GM19463 (cell line): ENCODE data around the gene ACADVL.

Source experiments
- ATAC-seq: cut with Tn5 transposase; IDR thresholded peaks from one replicate; pipeline ENCODE4 v1.9.1; 2021; ENCODE audit warnings: mild to moderate bottlenecking, moderate library complexity; ENCODE audit not compliant: unreplicated experiment

Gene ACADVL

DNA sequence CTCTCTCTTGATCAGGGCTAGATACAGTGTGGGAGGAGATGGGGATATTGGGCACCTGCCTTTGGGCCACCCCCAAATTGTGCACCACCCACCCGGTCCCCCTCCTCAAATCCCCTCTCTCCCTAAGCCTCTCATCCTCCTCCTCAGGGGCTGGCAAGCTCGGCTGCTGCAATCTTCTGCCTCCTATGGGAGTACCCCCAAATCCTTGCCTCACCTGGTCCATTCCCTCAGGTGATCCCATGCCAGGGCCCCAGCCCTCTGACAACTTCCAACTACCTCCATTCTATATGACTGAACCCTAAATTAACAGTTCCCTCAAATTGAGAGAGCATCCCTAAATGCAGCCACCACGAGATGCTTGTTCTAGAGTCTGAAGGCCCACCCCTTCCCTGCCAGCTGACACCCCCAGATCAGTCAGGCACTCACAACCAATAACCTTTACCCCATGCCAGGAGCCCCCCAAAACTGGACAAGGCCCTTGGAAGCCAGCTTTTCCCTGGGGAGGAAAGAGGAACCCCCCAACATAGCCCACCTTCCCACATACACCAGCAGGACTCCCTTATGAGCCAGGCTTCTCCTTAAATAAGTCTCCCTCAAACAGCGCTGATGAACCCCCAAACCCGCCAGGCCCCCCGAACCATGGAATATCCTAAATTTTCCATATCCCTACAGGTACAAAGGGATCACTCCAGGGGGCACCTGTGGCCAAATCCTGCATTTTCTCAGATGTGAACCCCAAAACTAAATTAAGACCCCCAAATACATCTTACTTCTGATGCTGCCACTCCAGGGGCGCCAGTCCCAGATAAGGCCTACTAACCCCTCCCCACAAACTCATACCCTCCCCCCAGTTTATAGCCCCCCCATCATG is 3.3 kb upstream of the ACADVL start:
- no peak for ATAC-seq

DNA sequence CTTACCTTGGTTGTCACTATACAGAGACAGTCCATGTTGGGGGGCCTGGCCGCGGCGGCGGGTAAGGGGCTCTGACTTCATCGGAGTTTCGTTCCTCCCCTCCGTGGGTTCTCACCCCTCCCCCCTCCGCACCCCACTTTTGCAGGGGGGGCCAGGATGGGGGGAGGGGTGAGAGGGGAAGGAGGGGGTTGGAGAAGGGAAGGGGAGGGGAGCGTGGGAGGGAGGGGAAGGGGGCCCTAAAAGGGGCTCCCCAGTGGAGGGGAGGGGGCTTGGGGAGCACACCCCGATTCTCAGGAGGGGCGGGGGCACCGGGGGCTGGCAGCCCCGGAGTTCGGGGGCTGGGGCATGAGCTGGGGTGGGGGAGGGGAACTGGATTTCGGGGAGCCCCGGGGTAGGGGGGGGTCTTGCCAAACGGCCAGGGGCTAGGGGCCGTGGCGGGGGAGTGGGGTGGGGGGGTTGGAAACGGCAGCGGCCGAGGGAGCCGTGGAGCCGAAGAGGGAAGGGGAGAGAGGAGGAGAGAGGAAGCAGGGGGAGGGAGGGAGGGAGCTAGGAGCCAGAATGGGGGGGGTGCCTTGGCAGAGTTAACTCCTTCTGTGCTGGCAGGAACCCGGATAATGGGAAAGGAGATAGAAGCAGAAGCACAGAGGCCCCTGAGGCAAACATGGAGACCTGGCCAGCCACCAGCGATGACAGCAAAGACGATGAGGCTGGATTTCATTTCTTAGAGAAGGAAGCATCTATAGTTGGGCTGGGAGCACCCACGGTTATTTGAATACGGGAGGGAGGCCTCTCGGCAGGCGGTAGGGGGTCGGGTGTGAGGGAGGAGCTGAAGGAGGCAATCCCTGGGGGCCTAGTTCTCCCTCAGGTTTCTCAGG is 2.4 kb upstream of the ACADVL start:
- ATAC-seq = no peak

DNA sequence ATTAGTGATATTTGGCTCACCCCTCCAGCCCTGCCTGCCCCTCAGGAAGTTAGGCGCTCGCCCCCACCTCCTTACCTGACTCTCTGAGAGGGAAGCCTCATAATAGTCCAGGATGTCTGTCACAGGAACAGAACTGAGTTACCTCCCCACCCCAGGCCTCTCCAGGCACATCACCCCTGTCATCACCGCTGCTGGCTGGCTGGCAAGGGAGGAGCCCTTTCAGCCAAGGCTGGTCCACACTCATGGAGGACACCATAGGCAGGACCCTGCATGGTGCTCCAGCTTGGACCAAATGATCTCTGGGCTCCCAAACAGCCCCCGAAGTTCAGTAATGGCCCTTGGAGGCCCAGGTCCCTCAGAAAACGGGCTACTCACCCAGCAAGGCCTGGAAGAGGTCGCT is 1.6 kb upstream of the ACADVL start:
- ATAC-seq = no peak

DNA sequence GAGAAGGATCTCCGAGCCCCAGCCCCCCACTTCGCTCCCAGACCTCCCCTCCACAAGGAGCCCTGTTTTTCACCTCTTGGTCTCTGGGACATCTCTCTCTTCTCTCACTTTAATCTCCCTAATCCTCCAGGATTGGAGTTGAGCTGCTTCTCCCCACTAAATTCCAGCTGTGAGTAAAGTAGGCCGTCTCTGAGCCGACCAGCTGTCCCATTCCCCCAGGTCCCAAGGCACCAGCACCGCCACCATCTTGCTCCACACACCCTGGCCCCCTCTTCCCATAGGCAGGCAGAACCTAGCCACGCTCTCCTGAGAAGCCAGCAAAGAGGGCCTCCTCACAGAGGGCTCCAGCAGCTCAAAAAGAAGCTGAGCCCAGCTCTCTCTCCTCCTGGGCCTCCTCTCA is 980 bp upstream of the ACADVL start:
- no peak for ATAC-seq

DNA sequence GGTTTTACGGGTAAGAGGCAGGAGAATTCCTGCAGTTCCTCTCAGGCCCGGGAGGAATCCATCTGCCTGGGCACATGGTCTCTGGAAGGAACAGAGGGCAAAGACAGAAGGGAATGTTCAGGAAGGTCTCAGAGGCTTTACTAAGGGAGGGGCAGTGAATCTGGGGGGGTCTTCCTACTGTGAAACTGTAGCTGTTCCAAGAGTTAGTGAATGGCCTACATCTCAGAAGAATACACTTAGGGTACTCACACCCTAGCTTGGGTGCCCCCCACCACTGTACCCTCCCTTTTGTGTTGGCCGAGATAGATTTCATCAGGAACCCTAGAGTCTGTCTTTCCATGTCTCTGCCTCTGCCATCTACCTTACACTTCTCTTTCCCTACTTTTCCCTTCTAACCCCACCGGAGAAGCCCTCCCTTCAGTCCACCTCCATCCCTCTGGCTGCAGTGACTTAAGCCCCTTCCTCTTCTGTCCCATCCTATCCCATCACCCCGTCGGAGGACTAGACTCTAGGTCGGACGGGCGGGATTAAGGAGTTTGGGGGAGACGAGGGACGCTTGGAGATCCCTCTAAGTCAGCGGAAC is 418 bp upstream of the ACADVL start:
- no peak for ATAC-seq

DNA sequence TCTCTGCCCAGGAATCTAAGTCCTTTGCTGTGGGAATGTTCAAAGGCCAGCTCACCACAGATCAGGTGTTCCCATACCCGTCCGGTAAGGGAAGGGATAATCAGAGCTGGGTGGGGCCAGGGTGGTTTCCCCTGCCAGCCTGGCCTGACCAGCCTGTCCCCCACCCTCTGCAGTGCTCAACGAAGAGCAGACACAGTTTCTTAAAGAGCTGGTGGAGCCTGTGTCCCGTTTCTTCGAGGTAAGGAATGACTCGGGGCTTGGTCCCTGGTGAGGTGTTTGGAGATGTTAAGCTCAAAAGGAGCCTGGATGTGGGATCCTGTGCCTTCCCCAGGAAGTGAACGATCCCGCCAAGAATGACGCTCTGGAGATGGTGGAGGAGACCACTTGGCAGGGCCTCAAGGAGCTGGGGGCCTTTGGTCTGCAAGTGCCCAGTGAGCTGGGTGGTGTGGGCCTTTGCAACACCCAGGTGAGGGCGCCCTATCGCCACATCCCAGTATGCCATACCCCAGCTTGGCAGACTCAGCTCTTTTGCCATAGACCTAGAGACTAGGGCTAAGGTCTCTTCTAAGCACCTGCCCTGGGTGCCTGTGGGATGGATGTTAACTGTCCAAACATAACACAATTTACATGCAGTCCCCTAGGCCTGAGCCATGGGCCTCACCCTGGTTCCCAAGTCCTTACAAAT is 997 bp downstream of the ACADVL start:
- no peak for ATAC-seq

DNA sequence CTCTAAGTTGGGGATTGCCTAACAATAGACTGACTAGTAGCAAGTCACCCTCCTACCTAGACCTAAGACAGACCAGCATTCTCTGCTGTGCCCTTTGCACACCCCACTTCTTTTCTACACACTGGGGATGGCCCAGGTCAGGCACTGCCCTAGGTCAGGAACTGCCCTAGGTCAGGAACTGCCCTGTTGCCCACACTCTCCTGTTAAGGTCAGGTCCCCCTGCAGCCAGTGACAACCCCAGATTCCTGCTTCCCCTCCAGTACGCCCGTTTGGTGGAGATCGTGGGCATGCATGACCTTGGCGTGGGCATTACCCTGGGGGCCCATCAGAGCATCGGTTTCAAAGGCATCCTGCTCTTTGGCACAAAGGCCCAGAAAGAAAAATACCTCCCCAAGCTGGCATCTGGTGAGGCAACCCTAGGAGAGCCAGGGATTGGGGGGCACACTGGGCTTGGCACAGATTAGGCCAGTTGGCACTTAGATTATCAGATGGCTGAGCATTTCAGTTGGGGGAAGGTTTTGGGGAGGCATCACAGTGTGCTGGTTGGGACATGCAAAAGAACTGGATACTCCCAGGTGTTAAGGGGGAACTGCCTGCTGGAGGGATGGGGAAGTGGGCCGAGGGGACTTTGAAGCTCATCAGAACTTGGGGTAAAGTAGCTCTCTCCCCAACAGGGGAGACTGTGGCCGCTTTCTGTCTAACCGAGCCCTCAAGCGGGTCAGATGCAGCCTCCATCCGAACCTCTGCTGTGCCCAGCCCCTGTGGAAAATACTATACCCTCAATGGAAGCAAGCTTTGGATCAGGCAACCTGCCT is 1.7 kb downstream of the ACADVL start:
- no peak for ATAC-seq

DNA sequence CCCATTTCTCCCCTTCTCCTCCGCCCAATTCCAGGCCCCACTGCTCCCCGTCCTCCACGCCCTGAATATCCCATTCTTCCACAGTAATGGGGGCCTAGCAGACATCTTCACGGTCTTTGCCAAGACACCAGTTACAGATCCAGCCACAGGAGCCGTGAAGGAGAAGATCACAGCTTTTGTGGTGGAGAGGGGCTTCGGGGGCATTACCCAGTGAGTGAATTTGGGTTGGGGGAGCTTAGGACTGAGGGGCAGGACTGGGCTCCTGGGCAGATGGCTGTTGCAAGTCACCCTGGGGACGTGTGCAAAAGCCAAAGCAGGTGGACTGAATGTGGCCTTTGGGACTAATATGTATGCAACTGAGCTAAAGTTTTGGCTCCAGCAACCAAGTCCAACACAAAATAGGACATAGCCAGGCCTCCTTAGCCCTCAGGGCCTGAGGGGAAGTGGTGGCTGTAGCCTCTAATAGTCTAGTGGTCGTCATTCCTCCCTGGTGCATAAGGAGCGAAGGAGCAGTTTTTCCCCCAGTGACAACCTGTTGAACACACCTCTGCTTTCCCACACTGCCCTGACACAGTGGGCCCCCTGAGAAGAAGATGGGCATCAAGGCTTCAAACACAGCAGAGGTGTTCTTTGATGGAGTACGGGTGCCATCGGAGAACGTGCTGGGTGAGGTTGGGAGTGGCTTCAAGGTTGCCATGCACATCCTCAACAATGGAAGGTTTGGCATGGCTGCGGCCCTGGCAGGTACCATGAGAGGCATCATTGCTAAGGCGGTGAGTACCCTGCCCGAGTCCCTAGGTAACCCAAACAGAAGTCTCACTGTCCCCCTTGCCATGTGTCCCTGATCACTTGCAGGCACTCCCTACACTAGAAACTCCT is 2.6 kb downstream of the ACADVL start:
- no peak for ATAC-seq

DNA sequence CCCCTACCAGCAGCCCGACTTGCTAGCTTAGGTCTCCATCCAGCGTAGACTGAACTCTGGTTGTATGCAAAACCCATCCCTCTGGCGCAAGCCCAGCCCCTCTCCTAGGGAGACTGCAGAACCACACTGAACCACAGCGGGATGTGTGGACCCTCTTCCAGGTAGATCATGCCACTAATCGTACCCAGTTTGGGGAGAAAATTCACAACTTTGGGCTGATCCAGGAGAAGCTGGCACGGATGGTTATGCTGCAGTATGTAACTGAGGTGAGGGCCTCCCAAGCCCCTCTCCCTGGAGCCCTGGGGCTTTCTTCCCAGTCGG is 3.2 kb downstream of the ACADVL start:
- ATAC-seq = no peak

DNA sequence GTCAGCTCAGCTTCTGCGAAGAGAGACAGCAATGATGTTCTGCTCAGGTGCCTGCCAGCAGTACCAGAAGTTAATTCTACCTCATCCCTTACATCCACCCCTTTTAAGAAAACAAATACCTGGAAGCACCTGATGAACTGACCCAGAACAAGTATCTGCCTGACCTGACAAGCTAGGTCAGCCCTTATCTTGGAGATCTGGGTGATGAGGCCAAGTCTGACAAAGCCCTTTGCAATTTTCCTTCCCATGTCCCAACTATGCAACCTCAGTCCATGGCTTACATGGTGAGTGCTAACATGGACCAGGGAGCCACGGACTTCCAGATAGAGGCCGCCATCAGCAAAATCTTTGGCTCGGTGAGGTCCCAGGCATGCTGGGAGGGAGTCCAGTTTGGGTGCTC is 3.6 kb downstream of the ACADVL start:
- ATAC-seq = no peak

DNA sequence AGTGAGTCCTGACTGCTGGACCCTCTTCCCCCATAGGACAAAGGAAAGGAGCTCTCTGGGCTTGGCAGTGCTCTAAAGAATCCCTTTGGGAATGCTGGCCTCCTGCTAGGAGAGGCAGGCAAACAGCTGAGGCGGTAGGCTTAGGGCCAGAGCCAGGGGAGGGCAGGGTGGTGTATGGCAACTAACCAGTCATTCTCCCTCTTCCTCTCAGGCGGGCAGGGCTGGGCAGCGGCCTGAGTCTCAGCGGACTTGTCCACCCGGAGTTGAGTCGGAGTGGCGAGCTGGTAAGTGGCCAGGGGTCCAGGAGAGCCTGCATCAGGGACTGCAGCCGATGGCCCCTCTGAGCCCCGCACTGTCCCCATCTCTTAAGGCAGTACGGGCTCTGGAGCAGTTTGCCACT is 4.4 kb downstream of the ACADVL start:
- ATAC-seq = no peak

DNA sequence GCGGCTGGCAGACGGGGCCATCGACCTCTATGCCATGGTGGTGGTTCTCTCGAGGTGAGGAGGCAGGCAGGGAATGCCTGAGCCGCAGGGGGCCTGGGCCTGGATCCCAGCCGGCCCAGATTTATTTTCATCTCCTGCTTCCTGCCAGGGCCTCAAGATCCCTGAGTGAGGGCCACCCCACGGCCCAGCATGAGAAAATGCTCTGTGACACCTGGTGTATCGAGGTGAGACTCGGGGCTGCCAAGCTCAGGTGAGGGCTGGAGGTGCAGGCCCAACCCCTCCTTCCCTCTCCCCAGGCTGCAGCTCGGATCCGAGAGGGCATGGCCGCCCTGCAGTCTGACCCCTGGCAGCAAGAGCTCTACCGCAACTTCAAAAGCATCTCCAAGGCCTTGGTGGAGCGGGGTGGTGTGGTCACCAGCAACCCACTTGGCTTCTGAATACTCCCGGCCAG is 4.9 kb downstream of the ACADVL start:
- no peak for ATAC-seq

DNA sequence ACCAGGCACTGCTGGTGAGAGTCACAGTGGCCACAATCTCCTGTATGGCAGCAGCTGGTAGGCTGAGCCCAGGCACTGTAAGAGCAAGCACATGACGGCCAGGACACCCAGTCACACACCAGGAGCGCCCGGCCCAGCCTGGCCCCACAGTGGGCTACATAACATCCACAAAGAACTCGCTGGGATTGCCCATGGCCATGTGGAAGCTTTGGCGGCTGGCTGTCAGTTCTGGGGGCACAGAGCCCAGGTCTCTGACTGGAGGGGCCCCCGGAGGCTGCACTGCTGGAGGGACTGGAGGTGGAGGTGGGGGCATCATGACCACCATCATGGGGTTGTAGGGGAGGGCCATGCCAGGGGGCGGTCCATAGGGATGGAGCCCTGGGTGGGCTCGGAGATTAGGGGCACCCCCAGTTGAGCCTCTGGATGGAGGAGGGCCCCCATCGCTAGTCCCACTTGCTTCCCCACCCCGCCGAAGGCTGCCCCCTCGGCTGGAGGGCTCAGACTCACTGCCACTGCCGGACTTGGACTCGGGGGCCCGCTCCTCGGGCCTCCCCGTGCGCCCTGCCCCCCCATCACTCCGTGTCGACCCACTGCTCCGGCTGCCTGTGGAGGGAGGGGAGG is 6.1 kb downstream of the ACADVL start:
- ATAC-seq = no peak

DNA sequence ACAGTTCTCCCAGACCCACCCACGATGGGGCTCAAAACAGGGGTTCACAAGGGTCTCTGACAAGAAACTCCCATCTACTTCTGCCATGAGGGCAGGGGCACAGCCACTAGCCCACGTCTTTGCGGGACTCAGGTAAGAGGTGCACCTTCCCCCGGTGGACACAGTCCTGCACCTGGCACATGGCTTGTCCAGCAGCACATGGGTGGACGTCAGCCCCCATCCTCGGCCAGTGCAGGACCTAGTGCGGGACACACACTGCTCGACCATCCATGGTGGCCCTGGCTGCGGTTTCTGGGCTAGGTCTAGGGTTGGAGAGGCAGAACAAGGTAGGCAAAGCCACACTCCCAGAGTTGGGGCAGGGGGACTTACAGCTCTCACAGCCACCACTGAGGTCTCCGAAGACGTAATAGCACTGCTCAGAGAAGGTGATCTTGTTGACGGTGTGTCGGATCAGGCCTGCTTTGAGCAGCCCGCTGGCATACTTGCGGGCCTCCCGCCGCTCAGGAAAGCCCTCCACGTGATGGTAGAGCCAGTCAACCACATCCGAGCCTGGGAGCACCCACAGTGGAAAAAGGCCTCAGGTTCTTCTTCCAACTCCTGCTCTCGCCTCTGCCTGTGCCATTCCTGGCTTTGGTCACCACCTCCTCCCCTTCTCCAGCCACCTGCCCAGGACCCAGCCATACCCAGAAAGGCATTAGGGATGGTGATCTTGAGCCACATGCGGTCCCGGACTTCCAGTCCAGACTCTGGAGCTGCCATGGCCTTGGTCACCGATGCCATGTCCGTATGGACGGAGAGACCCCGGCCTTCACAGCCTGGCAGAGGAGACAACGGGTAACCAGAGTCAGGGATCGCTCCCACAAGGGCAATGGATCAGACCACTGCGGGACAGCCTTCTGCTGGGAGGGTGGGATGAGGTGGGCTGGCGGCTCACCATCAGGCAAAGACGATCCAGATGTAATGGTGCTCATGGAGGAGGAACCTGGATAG is 7.3 kb downstream of the ACADVL start:
- no peak for ATAC-seq

DNA sequence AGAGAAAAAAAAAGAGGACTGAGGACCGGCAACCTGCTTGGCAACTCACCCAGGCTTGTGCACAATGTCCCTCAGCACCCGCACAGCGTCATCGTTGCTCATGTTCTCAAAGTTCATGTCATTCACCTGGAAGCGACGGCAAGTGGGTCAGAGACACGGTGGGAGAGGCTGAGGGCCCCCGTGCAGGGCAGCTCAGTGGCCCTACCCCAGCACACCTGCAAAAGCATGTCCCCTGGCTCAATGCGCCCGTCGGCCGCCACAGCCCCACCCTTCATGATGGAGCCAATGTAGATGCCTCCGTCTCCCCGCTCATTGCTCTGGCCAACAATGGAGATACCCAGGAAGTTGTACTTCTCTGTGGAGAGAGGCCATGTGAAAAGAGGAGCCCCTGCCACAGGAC is 9.2 kb downstream of the ACADVL start:
- ATAC-seq = no peak

DNA sequence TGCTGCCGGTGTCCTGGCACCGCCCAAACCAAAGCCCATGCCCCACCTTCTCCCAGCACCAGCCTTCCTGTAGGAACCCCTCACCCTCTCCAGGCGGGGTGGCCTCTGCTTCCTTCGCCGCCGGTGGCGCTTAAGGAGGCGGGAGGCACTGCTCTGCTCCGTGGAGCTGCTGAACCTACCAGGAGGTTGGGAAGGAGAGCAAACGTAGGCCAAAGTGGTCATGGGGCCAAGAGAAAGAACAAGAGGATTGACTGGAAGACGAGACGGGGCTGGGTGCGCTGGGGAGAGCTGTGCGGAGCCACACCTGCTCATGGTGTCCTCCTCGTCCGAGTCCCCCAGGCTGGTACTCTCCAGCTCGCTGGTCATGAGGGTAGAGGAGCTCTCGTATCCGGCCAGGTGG is 9.8 kb downstream of the ACADVL start:
- ATAC-seq = no peak

DNA sequence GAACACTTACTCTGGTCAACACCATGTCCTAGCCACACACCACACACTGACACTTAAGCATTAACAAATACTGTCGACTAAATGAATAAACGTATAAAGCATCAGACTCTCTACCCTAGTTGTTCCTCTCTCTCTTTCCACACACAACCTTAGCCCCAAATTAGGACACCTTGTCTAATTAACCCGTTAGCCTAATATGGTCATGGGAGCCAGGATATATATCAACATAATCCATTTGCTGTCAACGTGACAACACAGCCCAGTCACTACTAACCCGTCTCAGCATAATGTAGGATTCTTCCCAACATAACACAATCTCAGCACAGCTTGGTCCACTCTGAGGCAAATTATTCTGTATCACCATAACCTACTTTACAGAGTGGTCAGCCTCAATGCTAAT is 12.4 kb downstream of the ACADVL start:
- no peak for ATAC-seq

DNA sequence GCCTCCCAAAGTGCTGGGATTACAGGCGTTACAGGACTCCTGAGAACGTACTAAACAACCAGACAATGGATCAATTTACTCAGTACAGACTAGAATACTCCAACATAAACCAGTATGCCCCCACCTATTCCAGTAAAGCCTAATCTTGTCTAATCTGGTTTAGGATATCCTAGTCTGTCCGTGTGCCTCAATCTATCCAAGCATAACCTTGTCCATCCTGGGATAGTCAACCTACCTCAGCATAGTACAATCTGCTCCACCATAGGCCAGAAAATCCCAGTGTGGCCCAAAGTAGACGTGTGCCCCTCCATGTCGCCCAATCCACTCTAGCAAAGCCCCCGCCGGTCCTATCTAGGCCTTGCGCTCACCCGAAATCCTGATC is 14.0 kb downstream of the ACADVL start:
- ATAC-seq = no peak
